A673 (cell line): ENCODE measurements around the gene STKLD1. TPM values are rescaled to one million over a fixed set of nuclear protein-coding genes. Genes with fewer than 3 reads are reported as not detected.

ENCODE experiments used
- BruUV-seq: library from RNA; stranded (reverse); fragments of 400-500 nt; replicated peaks from 2 replicates; lab custom pipeline; 2021; lab: Mats Ljungman, UMichigan
- CTCF ChIA-PET: fragments of 300-600 bp; sonication (Branson Sonifier 250); formaldehyde crosslinking; loops from one replicate; lab custom pipeline; 2022; ENCODE audit warnings: antibody characterized with exemption; lab: Charles Lee
- POLR2A ChIA-PET: fragments of 300-600 bp; sonication (Branson Sonifier 250); formaldehyde crosslinking; loops from one replicate; lab custom pipeline; 2022; ENCODE audit warnings: antibody characterized with exemption; ENCODE audit not compliant: low non-redundant PET; lab: Charles Lee
- DNase-seq: peaks from one replicate; pipeline ENCODE4 v3.0.0-alpha.2; 2015; ENCODE audit warnings: low spot score
- H3K27ac ChIP-seq: fragments of 200-600 bp; sonication (generic); 2 replicates; pipeline ENCODE4 v1.5.1; 2016; ENCODE audit warnings: mixed run types, low read depth, mild to moderate bottlenecking, mixed read lengths, antibody characterized with exemption, low read length; ENCODE audit not compliant: poor library complexity, severe bottlenecking
- H3K27me3 ChIP-seq: fragments of 200-600 bp; sonication (generic); replicated peaks from 2 replicates; pipeline ENCODE4 v1.6.1; 2017; ENCODE audit warnings: mixed run types, low read depth, mild to moderate bottlenecking, mixed read lengths, antibody characterized with exemption, low read length; ENCODE audit not compliant: insufficient read depth, poor library complexity
- H3K36me3 ChIP-seq: fragments of 200-600 bp; sonication (generic); 2 replicates; pipeline ENCODE4 v1.6.1; 2016; ENCODE audit warnings: mixed run types, mild to moderate bottlenecking, mixed read lengths, antibody characterized with exemption, low read length; ENCODE audit not compliant: insufficient read depth, poor library complexity, severe bottlenecking
- H3K4me1 ChIP-seq: fragments of 200-600 bp; sonication (generic); 2 replicates; pipeline ENCODE4 v1.6.1; 2017; ENCODE audit warnings: mixed run types, mild to moderate bottlenecking, mixed read lengths, antibody characterized with exemption, low read length; ENCODE audit not compliant: insufficient read depth, poor library complexity, severe bottlenecking
- H3K4me3 ChIP-seq: fragments of 200-600 bp; sonication (generic); 2 replicates; pipeline ENCODE4 v1.5.1; 2016; ENCODE audit warnings: low read depth, mixed run types, mild to moderate bottlenecking, mixed read lengths, low read length; ENCODE audit not compliant: poor library complexity, severe bottlenecking
- H3K9me3 ChIP-seq: fragments of 200-600 bp; sonication (generic); 2 replicates; pipeline ENCODE4 v1.6.1; 2016; ENCODE audit warnings: mixed run types, low read depth, mild to moderate bottlenecking, mixed read lengths, antibody characterized with exemption, low read length; ENCODE audit not compliant: poor library complexity, severe bottlenecking
- EZH2 ChIP-seq: fragments of 200-600 bp; sonication (generic); IDR thresholded peaks from 2 replicates; pipeline ENCODE4 v1.6.1; 2017; ENCODE audit warnings: borderline replicate concordance, low read depth, mild to moderate bottlenecking, mixed read lengths, antibody characterized with exemption, low read length; ENCODE audit not compliant: poor library complexity, severe bottlenecking
- intact Hi-C: fragments of 100-400 bp; cut with micrococcal nuclease; formaldehyde crosslinking; loops from one replicate; pipeline ENCODE4 v1.10.0; 2022; ENCODE audit not compliant: unreplicated experiment
- total RNA-seq: library from RNA; stranded (reverse); gene quantifications from 2 replicates; pipeline ENCODE4 v1.2.3, GENCODE V29; 2021
- TF ChIP-seq, protein P1 (sequence below): fragments of 300-800, 200-600 bp; sonication (generic); conservative IDR thresholded peaks from 2 replicates; pipeline ENCODE4 v1.5.1; 2017; ENCODE audit warnings: low read depth, mild to moderate bottlenecking, antibody characterized with exemption, low read length, moderate library complexity, mixed read lengths

STKLD1 gene
- total RNA-seq, 1 experiment from 2014 or later = 0.52 TPM

DNA sequence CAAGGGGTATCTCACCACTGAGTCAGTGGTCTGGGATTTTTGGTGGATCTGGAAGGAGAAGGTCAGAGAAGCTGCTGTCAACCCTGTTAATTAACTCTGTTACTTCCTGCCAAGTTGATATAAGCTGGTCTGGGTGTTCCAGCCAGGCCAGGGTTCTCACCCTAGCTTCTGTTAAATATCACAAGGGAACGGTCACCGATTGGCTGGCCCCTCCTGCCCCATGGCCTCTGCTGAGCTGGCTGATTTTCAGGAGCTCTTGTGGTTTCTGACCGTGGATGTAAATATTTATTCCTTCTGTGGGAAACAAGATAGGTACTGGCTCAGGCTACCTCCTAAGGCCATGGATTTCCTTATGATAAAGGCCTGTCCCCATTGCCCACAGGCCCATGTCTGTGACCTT, 47.0 kb downstream of the STKLD1 start:
- intact Hi-C loops = no loop called here
- BruUV-seq = no TSS peak
- Histone ChIP-seq H3K36me3 (no peaks in the 10 kb centered on the region), H3K4me3 (no peak overlapping the region), H3K4me1 (no peaks in the 10 kb centered on the region), H3K27ac (no peak overlapping the region), H3K27me3 (peaks cover 7% of the 10 kb centered on the region), H3K9me3 (no peaks in the 10 kb centered on the region)
- DNase-seq = no peak
- CTCF ChIA-PET = no interaction called here
- TF ChIP-seq EZH2 = no peak
- TF ChIP-seq, protein P1, sequence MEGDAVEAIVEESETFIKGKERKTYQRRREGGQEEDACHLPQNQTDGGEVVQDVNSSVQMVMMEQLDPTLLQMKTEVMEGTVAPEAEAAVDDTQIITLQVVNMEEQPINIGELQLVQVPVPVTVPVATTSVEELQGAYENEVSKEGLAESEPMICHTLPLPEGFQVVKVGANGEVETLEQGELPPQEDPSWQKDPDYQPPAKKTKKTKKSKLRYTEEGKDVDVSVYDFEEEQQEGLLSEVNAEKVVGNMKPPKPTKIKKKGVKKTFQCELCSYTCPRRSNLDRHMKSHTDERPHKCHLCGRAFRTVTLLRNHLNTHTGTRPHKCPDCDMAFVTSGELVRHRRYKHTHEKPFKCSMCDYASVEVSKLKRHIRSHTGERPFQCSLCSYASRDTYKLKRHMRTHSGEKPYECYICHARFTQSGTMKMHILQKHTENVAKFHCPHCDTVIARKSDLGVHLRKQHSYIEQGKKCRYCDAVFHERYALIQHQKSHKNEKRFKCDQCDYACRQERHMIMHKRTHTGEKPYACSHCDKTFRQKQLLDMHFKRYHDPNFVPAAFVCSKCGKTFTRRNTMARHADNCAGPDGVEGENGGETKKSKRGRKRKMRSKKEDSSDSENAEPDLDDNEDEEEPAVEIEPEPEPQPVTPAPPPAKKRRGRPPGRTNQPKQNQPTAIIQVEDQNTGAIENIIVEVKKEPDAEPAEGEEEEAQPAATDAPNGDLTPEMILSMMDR = no peak
- POLR2A ChIA-PET = no interaction called here

DNA sequence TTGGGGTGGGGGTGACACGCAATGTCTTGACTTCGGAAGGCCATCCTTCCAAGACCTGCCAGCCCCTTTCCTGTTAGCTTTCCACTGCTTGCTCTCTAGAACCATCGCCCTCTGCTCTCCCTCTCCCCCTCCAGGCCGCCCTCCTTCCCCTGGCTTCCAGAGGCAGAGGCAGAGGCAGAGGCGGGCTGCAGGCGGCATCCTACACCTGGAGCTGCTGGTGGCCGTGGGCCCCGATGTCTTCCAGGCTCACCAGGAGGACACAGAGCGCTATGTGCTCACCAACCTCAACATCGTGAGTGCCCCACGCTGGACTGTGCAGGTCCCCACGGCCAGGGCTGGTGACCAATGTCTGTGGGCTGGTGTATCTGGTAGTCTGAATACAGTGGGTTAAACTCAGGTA, 48.0 kb downstream of the STKLD1 start:
- DNase-seq = no peak
- no TSS peak for BruUV-seq
- ChIA-PET POLR2A (no interaction called here), CTCF (no interaction called here)
- TF ChIP-seq, protein P1 = no peak
- TF ChIP-seq EZH2 = no peak
- H3K36me3 ChIP-seq = no peaks in the 10 kb centered on the region
- intact Hi-C loops = no loop called here
- no peaks in the 10 kb centered on the region for H3K4me1 ChIP-seq
- H3K27me3 ChIP-seq = peaks cover 7% of the 10 kb centered on the region
- no peak overlapping the region for H3K4me3 ChIP-seq
- H3K27ac ChIP-seq = no peak overlapping the region
- no peaks in the 10 kb centered on the region for H3K9me3 ChIP-seq

DNA sequence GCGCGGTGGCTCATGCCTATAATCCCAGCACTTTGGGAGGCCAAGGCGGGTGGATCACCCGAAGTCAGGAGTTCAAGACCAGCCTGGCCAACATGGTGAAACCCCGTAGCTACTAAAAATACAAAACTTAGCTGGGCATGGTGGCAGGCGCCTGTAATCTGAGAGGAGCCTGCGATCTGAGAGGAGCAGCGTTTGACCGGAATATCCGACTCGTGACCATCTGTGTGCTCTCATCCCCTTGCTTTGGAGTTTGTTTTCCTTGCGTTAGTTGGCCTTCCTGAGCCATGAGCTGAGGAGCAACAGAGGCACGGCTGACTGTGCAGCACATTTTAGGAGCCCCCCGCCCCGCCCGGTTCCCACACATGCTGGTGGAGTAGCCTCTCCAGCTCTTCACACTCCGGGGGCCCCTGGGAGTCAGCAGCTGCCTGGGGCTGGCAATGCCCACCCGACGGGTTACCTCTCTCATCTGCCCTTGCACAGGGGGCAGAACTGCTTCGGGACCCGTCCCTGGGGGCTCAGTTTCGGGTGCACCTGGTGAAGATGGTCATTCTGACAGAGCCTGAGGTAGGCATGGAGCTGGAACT, 49.0 kb downstream of the STKLD1 start:
- H3K27me3 ChIP-seq = peaks cover 7% of the 10 kb centered on the region
- H3K27ac ChIP-seq = no peak overlapping the region
- DNase-seq = no peak
- no peak overlapping the region for H3K4me3 ChIP-seq
- no peaks in the 10 kb centered on the region for H3K4me1 ChIP-seq
- no peaks in the 10 kb centered on the region for H3K36me3 ChIP-seq
- no peak for TF ChIP-seq EZH2
- TF ChIP-seq, protein P1 = no peak
- POLR2A ChIA-PET = no interaction called here
- CTCF ChIA-PET = no interaction called here
- H3K9me3 ChIP-seq = no peaks in the 10 kb centered on the region
- no TSS peak for BruUV-seq
- intact Hi-C loops = no loop called here
